Measurements from ENCODE around the gene TMBIM4.

DNA sequence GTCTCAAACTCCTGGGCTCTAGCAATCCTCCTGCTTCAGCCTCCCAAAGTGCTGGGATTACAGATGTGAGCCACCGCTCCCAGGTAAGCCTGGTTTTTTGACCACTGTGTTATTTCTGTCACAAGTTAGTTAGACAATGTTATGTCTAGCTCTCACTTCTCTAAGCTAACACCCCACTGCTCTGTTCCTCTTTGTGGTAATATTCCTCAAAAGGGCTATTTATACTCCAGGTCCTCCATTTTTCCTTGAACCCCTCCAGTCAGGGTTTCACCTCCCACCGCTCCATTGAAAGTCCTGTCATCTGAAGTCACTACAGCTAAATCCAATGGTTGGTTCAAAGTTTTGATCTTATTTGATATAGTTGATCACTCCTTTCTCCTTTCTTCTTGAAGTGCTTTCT lies 24.3 kb upstream of the TMBIM4 start:
- TF ChIP-seq CTCF (IDR thresholded peaks at IDR 0.05), result no peak
- no peak for TF ChIP-seq POLR2A (IDR thresholded peaks at IDR 0.05)

All from testis (tissue), 2 donors.